Bronchial epithelial cell (primary cell): ENCODE results near the gene PLEKHM2. TPM values are rescaled to one million over a fixed set of nuclear protein-coding genes. Genes with fewer than 3 reads are reported as not detected.

Source experiments
- DNase-seq: peaks from one replicate; pipeline ENCODE4 v3.0.0-alpha.2; 2010; ENCODE audit warnings: low read depth
- FAIRE-seq: peaks from 2 replicates; lab custom pipeline; 2011; peaks lifted over from hg19 to GRCh38; lab: Jason Lieb, UNC
- H3K27me3 ChIP-seq: 2 replicates; pipeline ENCODE4 v1.5.1; 2011; ENCODE audit warnings: low read length; ENCODE audit not compliant: control insufficient read depth, insufficient read depth
- H3K36me3 ChIP-seq: 2 replicates; pipeline ENCODE4 v1.5.1; 2011; ENCODE audit warnings: low read length; ENCODE audit not compliant: control insufficient read depth, insufficient read depth
- H3K4me3 ChIP-seq: 2 replicates; pipeline ENCODE4 v1.5.1; 2011; ENCODE audit warnings: mild to moderate bottlenecking, low read depth, low read length, control low read depth
- CTCF ChIP-seq: IDR thresholded peaks from 2 replicates; pipeline ENCODE4 v1.5.1; 2011; ENCODE audit warnings: mild to moderate bottlenecking, moderate library complexity, low read length, control low read depth, inconsistent platforms; ENCODE audit not compliant: insufficient read depth, severe bottlenecking
- total RNA-seq: library from RNA; depleted of rRNA; stranded (reverse); fragments of >200 nt; gene quantifications from 2 replicates; pipeline ENCODE4 v1.2.1, GENCODE V29; 2014

PLEKHM2 gene
- total RNA-seq, 1 donor from 2014 or later: 60.6 TPM

- FAIRE-seq (peak; percentile 28), DNase-seq (peak; percentile 58)
- no peak for TF ChIP-seq CTCF
- Histone ChIP-seq H3K36me3 (no peaks in the 10 kb centered on the region), H3K27me3 (no peaks in the 10 kb centered on the region), H3K4me3 (no peak overlapping the region)
These were observed 72.3 kb downstream of the PLEKHM2 start for GRCh38 chr1:15756143-15757015.

DNA sequence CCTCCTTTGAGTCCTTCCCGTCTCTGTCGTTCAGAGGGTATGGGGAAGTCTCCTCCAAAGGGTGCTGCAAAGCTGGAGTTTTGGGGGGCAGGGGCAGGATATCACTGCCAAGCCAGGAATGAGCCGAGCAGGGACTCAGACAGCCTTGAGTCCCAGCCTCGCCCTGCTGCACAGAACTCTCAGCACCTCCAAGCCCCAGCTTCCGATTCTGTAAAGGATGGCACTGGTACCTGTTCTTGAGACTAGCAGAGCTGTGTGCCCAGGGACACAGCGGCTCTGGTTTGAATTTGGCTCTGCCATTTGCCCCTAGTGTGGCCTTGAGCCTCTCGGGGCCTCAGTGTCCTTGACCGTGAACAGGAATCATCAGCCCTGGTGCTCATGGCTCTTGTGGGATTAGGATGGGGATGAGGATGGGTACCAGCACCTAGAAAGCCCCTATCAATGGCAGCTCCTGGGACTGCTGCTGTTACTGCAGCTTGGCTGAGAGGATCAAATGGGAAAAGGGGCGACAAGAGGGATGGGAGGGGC lies 73.0 kb downstream of the PLEKHM2 start:
- FAIRE-seq (peak; percentile 13), DNase-seq (no peak)
- TF ChIP-seq CTCF: no peak
- no peaks in the 10 kb centered on the region for H3K27me3 ChIP-seq
- H3K4me3 ChIP-seq: no peak overlapping the region
- H3K36me3 ChIP-seq: no peaks in the 10 kb centered on the region

DNA sequence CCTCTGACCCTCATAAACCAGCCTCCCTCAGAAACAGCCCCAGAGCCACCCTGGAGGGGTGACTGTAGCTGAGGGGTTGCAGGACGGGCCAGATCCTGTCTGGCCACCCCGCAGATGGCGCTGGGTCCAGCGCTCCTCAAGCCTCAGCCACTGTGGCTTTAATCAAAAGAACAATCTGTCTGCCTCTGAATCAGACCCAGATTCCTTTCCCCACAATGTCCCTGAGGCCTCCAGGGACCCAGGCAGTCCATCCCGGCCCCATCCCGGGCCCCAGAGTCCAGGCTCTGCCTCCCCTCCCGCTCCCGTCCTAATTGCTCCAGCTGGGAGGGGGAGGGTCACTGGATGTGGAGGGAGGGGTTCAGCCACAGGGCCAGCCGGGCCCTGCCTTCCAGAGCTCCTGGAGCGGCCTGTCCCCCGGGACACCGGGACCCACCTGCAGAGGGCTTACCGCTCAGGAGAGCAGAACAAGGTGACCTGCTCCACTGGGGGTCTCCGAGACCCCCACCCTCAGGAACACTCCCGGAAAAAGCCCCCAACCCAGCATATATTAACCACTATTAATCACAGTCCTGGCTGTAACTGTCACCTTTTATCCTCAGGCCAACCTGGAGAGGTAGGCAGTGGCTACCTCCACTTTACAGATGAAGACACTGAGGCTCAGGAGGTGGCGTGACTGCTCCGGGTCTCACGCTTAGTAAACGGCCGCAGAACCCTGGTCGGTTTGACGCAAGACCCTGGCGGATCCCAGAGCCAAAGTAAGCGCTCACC lies 73.6 kb downstream of the PLEKHM2 start:
- no peaks in the 10 kb centered on the region for H3K36me3 ChIP-seq
- FAIRE-seq (no peak), DNase-seq (no peak)
- TF ChIP-seq CTCF: no peak
- H3K27me3 ChIP-seq: no peaks in the 10 kb centered on the region
- peak overlapping the region; percentile 62 for H3K4me3 ChIP-seq

DNA sequence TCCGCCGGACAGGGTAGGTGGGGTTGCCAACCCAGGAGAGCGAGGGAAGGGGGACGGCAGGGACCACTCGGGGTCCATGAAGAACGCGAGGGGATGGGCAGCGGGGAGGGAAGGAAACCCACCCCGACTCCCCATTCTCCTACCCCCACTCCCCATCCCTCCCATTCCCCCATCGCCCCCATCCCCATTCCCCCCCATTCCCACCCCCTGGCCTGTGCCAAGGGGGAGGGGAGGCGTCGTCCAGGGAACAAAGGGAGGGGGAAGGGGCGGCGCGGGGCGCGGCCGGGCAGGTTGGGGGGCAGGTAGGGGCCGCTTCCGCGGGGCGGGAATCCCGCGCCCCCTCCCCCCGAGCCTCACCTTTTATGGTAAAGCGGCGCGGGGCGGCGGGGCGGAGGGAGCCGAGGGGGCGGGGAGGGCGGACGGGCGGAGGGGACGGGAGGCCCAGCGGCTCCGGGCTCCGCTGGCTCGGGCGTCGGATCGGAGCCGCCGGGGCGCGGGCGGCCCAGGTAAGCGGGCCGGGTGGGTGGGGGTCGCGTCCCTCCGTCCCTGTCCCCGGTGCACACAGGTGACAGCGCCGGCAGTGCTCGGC lies 74.3 kb downstream of the PLEKHM2 start, which contains the start of gene FBLIM1:
Gene FBLIM1 (plus strand): TSS at position 453 of the 589 bp plus-strand sequence. CDS start 6,189 bp downstream, outside the sequence.
- FAIRE-seq (no peak), DNase-seq (no peak)
- Histone ChIP-seq H3K36me3 (no peaks in the 10 kb centered on the region), H3K27me3 (no peaks in the 10 kb centered on the region), H3K4me3 (peak within 1 kb of the TSS; percentile 62)
- no peak for TF ChIP-seq CTCF

DNA sequence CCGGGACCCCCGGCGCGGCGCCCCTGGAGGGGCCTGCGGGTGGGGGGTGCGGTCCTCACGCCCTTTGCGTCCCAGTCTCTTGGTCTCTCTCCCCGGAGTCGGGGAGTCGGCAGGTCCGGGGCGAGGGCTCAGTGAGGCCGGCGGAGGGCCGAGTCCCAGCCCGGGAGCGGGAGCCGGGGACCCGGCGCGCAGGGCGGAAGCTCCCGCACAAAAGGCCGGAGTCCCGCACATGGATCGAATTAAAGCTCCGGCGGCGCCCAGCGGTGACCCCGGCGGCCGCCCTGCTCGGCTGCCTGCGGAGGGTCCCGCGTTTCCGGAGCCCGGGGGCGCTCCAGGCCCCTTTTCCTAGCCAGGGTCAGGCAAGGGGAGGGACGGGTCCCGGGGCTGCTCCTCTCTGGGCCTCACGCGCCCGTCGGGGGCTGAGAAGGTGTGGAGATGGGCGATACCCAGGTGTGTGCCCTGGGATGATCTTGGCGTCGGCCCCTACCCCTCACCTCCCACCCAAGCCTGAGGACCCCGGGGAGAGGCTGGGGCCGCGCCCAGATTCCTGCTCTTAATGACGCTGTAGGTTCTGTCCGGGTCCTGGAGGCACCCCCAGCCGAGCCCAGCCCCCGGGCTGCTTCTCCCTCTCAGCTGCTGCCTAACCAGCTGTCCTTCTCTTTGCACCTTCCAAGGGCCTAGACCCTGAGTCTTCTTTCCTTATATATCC lies 75.0 kb downstream of the PLEKHM2 start:
- Histone ChIP-seq H3K4me3 (peak overlapping the region; percentile 62), H3K36me3 (no peaks in the 10 kb centered on the region), H3K27me3 (no peaks in the 10 kb centered on the region)
- DNase-seq: no peak
- FAIRE-seq: no peak
- TF ChIP-seq CTCF: no peak
